Heart right ventricle (tissue), 16 donors: ENCODE data around the gene TSSC4. TPM values are rescaled to one million over a fixed set of nuclear protein-coding genes. Genes with fewer than 3 reads are reported as not detected.

ENCODE experiments used
- ATAC-seq, 8 donors: fragments of 200-7000 bp; cut with Tn5 transposase; one replicate each; pipeline ENCODE4 v1.9.1; 2020; ENCODE audit warnings: mild to moderate bottlenecking in 8 of 8, moderate library complexity in 8 of 8, moderate number of reproducible peaks in 1 of 8
- DNase-seq, 2 donors: peaks; one replicate each; pipeline ENCODE4 v3.0.0-alpha.2; 2020
- H3K27ac ChIP-seq, 10 donors: fragments of 200-600 bp; sonication (generic) in 2 of 10; one replicate each; pipeline versions ENCODE4 v1.5.0 to v1.8.0; 2020 to 2022; ENCODE audit warnings: mild to moderate bottlenecking in 3 of 10
- H3K27me3 ChIP-seq, 7 donors: fragments of 200-600 bp; one replicate each; pipeline ENCODE4 v1.8.0; 2021 to 2022; ENCODE audit warnings: mild to moderate bottlenecking in 2 of 7
- H3K36me3 ChIP-seq, 9 donors: fragments of 200-600 bp; sonication (generic) in 1 of 9; one replicate each; pipeline versions ENCODE4 v1.5.0 to v1.8.0; 2020 to 2022; ENCODE audit warnings: mild to moderate bottlenecking in 2 of 9
- H3K4me1 ChIP-seq, 9 donors: fragments of 200-600 bp; sonication (generic) in 1 of 9; one replicate each; pipeline versions ENCODE4 v1.5.0 to v1.8.0; 2020 to 2022; ENCODE audit warnings: mild to moderate bottlenecking in 4 of 9
- H3K4me3 ChIP-seq, 10 donors: fragments of 200-600 bp; sonication (generic) in 2 of 10; one replicate each; pipeline versions ENCODE4 v1.5.0 to v1.8.0; 2020 to 2022; ENCODE audit warnings: mild to moderate bottlenecking in 7 of 10, moderate library complexity in 2 of 10
- H3K9me3 ChIP-seq, 11 donors: fragments of 200-600 bp in 10 of 11; sonication (generic) in 2 of 11; one replicate each; pipeline versions ENCODE4 v1.5.0 to v1.8.0; 2013 to 2022; ENCODE audit warnings: mild to moderate bottlenecking in 2 of 11, control low read depth in 1 of 11, moderate library complexity in 1 of 11
- CTCF ChIP-seq, 9 donors: fragments of 200-600 bp; sonication (generic) in 2 of 9; IDR thresholded peaks; one replicate each; pipeline versions ENCODE4 v1.5.0 to v1.8.0; 2021 to 2022; ENCODE audit warnings: antibody characterized with exemption in 9 of 9, mild to moderate bottlenecking in 5 of 9, moderate library complexity in 1 of 9
- WGBS, 2 donors: extraction: QIAGEN DNeasy Blood & Tissue Kit; methylation state at CpG; one replicate each; pipeline ENCODE4 v1.1.7; 2013; ENCODE audit warnings: inconsistent platforms in 1 of 2; 5-methylcytosine and 5-hydroxymethylcytosine counted together
- intact Hi-C, 10 donors: fragments of 100-400 bp; cut with DNase I; formaldehyde crosslinking; loops; one replicate each; pipeline versions ENCODE4 v1.11.1 to v1.14.2; 2022
- polyA plus RNA-seq, 2 donors: library from polyadenylated mRNA; stranded (reverse); fragments of 200-250 nt; gene quantifications; one replicate each; pipeline ENCODE4 v1.2.3, GENCODE V29; 2013
- total RNA-seq, 10 donors: library from RNA; stranded (reverse); fragmentation: NEBNext Ultra II Directional in 3 of 10; extraction: Animal tissue kit (Norgen Biotek cat#: 25700) in 3 of 10; gene quantifications; one replicate each; pipeline versions ENCODE4 v1.2.1 to v1.2.4, GENCODE V29; 2021 to 2023
- donor health status: Arrhythmogenic right ventricular cardiomyopathy.
- donor health status: ischemic (EF 13 %, LVEDD 7.1; RV severe dilation, severe dysfunction).
- donor health status: healthy with polysubstance abuse.
- donor health status: DM: no; HTN: yes; CAD: no.
- donor health status: DM: no; HTN: no; CAD: no.
- donor health status: ischemic (EF 25% LVEDD 6.9; RV normal size, moderate dysfunction).
- donor health status: ischemic (EF 25% LVEDD 5.7; RV mildly dilated, moderate dysfunction).
- donor health status: healthy.
- donor health status: DM: yes; HTN: yes; CAD: no.
- donor health status: Ischemic cardiomyopathy.
- donor health status: ischemic (EF 35%, LVEDD 5.7; RV mildly dilated, moderate dysfunction).
- donor health status: nonischemic (EF 11% LVEDD 7.7; RV severe dilation, severe dysfunction).
- donor health status: DM: yes; HTN: yes; CAD: no.
- donor health status: PGD.
- donor health status: ischemic (EF 29% LVEDD 5.4; RV normal size, mild dysfunction).
- donor health status: nonischemic (EF 23%, LVEDD 6.1; RV moderate dilation, normal function).

The TSSC4 gene
- total and polyA plus RNA-seq, 12 donors: 22.0 to 72.3 (median 30.7) TPM

- no peak for DNase-seq
These were observed 34.9 kb downstream of the TSSC4 start for GRCh38 chr11:2435288-2436012.

GRCh38 chr11:2436013-2436520, 35.5 kb downstream of the TSSC4 start:
- Histone ChIP-seq H3K4me3 (no peak overlapping the region), H3K27ac (no peak overlapping the region), H3K9me3 (peaks cover 0 to 5% (median 0%) of the 10 kb centered on the region in 11 donors), H3K4me1 (no peaks in the 10 kb centered on the region), H3K36me3 (no peaks in the 10 kb centered on the region), H3K27me3 (peaks cover 0 to 15% (median 4%) of the 10 kb centered on the region in 7 donors)
- 76 to 79% methylated on average over 10 of the region's 10 CpGs for WGBS, 2 donors
- DNase-seq (no peak), ATAC-seq (no peak)
- intact Hi-C loops: no loop called here
- no peak for TF ChIP-seq CTCF (IDR thresholded peaks at IDR 0.05)

More at GRCh38 chr11:2435288-2436012, 34.9 kb downstream of the TSSC4 start:
- no peaks in the 10 kb centered on the region for H3K4me1 ChIP-seq
- no peaks in the 10 kb centered on the region for H3K36me3 ChIP-seq
- peaks cover 0 to 15% (median 3%) of the 10 kb centered on the region in 7 donors for H3K27me3 ChIP-seq
- H3K4me3 ChIP-seq: no peak overlapping the region
- ATAC-seq: no peak
- WGBS, 2 donors: 89 to 92% methylated on average over 12 of the region's 12 CpGs
- intact Hi-C loops: no loop called here
- TF ChIP-seq CTCF (IDR thresholded peaks at IDR 0.05): no peak
- H3K9me3 ChIP-seq: peaks cover 0 to 5% (median 0%) of the 10 kb centered on the region in 11 donors
- no peak overlapping the region for H3K27ac ChIP-seq

- DNase-seq (no peak), ATAC-seq (no peak)
- no peaks in the 10 kb centered on the region for H3K4me1 ChIP-seq
- peaks cover 0 to 15% (median 4%) of the 10 kb centered on the region in 7 donors for H3K27me3 ChIP-seq
- peaks cover 0 to 5% (median 0%) of the 10 kb centered on the region in 11 donors for H3K9me3 ChIP-seq
- no peaks in the 10 kb centered on the region for H3K36me3 ChIP-seq
- no peak overlapping the region for H3K27ac ChIP-seq
- 82 to 90% methylated on average over 13 of the region's 13 CpGs for WGBS, 2 donors
- intact Hi-C loops: no loop called here
- no peak for TF ChIP-seq CTCF (IDR thresholded peaks at IDR 0.05)
- no peak overlapping the region for H3K4me3 ChIP-seq
These were observed 36.0 kb downstream of the TSSC4 start for GRCh38 chr11:2436521-2437031.

- no peaks in the 10 kb centered on the region for H3K4me1 ChIP-seq
- no peak overlapping the region for H3K27ac ChIP-seq
- peaks cover 0 to 15% (median 4%) of the 10 kb centered on the region in 7 donors for H3K27me3 ChIP-seq
- ATAC-seq (no peak), DNase-seq (no peak)
- H3K4me3 ChIP-seq: no peak overlapping the region
- 88 to 89% methylated on average over 4 of the region's 4 CpGs for WGBS, 2 donors
- intact Hi-C loops: no loop called here
- no peak for TF ChIP-seq CTCF (IDR thresholded peaks at IDR 0.05)
- H3K9me3 ChIP-seq: peaks cover 0 to 5% (median 0%) of the 10 kb centered on the region in 11 donors
- H3K36me3 ChIP-seq: no peaks in the 10 kb centered on the region
These were observed 37.0 kb downstream of the TSSC4 start for GRCh38 chr11:2437516-2437915.
